ENCODE results near the gene OTUB2.

- no peak for TF ChIP-seq POLR2A (IDR thresholded peaks at IDR 0.05)
- TF ChIP-seq, protein P1, sequence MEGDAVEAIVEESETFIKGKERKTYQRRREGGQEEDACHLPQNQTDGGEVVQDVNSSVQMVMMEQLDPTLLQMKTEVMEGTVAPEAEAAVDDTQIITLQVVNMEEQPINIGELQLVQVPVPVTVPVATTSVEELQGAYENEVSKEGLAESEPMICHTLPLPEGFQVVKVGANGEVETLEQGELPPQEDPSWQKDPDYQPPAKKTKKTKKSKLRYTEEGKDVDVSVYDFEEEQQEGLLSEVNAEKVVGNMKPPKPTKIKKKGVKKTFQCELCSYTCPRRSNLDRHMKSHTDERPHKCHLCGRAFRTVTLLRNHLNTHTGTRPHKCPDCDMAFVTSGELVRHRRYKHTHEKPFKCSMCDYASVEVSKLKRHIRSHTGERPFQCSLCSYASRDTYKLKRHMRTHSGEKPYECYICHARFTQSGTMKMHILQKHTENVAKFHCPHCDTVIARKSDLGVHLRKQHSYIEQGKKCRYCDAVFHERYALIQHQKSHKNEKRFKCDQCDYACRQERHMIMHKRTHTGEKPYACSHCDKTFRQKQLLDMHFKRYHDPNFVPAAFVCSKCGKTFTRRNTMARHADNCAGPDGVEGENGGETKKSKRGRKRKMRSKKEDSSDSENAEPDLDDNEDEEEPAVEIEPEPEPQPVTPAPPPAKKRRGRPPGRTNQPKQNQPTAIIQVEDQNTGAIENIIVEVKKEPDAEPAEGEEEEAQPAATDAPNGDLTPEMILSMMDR (IDR thresholded peaks at IDR 0.05) = no peak
Observed at GRCh38 chr14:94001016-94001415, 25.1 kb upstream of the OTUB2 start.
